Activated T-helper 1 cell treated with anti-CD3 and anti-CD28 coated beads, Interleukin-12 subunit alpha, Interleukin-12 subunit beta, Interleukin-2, Interleukin-4 antibody, amounts not matched to agents 30 ng/mL and 10 ng/mL and 1 ng/mL, durations not matched to agents 14 hours and 24 hours and 36 hours (primary cell): ENCODE results near the gene ERGIC1. TPM values are rescaled to one million over a fixed set of nuclear protein-coding genes. Genes with fewer than 3 reads are reported as not detected.

Source experiments
- DNase-seq: peaks from one replicate; pipeline ENCODE4 v3.0.0; 2021; ENCODE audit warnings: low spot score
- H3K27ac Mint-ChIP-seq: one replicate; pipeline ENCODE4 v1.8.0; 2021; ENCODE audit warnings: mild to moderate bottlenecking, mixed read lengths
- H3K27me3 Mint-ChIP-seq: one replicate; pipeline ENCODE4 v1.8.0; 2022; ENCODE audit warnings: mild to moderate bottlenecking, moderate library complexity, mixed read lengths; ENCODE audit not compliant: insufficient read depth
- H3K36me3 Mint-ChIP-seq: one replicate; pipeline ENCODE4 v1.8.0; 2021; ENCODE audit warnings: low read depth, mixed read lengths
- H3K4me1 Mint-ChIP-seq: one replicate; pipeline ENCODE4 v1.8.0; 2021; ENCODE audit warnings: low read depth, mixed read lengths
- H3K4me3 Mint-ChIP-seq: one replicate; pipeline ENCODE4 v1.8.0; 2021; ENCODE audit warnings: mild to moderate bottlenecking, moderate library complexity, mixed read lengths
- H3K9me3 Mint-ChIP-seq: one replicate; pipeline ENCODE4 v1.8.0; 2021; ENCODE audit warnings: mixed read lengths
- intact Hi-C: fragments of 100-400 bp; cut with micrococcal nuclease; formaldehyde crosslinking; loops from one replicate; pipeline ENCODE4 v1.15.1; 2024
- total RNA-seq: library from RNA; stranded (reverse); gene quantifications from 2 replicates; pipeline ENCODE4 v1.2.3, GENCODE V29; 2022

The ERGIC1 gene
- total RNA-seq, 1 donor from 2014 or later, result 47.4 TPM

DNA sequence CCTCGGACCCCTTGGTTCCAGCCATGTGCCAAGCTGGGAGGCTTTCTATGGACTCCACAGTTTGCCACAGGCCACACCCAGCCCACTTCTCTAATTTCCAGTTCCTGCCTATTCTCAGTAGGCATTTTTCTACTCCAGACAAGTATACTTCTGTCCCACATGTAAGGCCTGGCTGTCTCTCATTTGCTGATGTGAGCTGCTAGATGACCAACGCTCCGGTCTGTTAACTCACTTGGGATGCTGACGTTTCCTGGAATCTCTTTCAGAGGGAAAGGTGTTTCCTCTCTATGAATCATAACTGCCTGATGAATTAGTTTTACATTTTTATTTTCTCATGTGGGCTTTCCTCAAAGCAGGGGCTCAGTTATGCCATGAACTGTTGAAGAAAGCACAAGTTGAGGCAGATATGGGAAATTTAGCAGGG, 36.3 kb downstream of the ERGIC1 start:
- DNase-seq, result no peak
- Mint-ChIP-seq H3K27me3 (no peaks in the 10 kb centered on the region), H3K4me1 (peaks cover 9% of the 10 kb centered on the region), H3K36me3 (no peaks in the 10 kb centered on the region), H3K27ac (no peak overlapping the region), H3K4me3 (no peak overlapping the region), H3K9me3 (no peaks in the 10 kb centered on the region)
- intact Hi-C loops, result no loop called here

DNA sequence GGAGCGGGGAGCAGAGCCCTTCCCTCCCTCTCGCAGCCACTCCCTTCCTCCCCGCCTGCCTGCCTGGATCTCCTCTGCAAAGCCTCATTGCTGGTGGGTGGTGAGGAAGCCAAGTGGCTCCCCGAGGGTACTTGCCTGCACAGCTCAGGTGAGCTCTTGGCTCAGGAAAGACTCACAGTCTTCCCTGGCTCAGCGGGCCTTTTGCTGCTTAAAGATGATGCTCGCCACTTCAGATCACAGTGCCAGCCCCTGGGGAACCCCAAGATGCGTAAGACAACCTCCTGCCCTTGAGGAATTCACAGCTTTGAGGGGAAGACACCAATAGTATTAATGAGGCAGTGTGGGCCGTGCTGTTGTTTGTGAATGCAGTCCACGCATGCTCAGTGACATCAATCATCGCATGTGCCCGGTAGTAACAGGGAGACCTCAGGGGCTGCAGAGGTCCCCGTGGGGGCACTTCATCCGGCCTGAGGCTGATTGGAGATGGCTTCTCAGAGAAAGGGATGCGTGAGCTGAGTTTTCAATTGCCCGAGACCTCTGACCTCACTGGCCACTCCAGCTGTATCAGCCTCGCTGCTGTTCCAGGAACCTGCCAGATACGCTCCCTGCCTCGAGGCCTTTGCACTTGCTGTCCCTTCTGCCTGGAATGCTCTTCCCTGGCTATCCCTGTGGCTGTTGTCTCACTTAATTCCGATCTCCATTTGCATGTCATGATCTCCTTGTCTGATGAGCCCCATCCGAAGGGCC, 36.8 kb downstream of the ERGIC1 start:
- Mint-ChIP-seq H3K9me3 (no peaks in the 10 kb centered on the region), H3K27ac (no peak overlapping the region), H3K36me3 (no peaks in the 10 kb centered on the region), H3K4me3 (no peak overlapping the region), H3K4me1 (peaks cover 9% of the 10 kb centered on the region), H3K27me3 (no peaks in the 10 kb centered on the region)
- intact Hi-C loops, result no loop called here
- DNase-seq, result no peak

DNA sequence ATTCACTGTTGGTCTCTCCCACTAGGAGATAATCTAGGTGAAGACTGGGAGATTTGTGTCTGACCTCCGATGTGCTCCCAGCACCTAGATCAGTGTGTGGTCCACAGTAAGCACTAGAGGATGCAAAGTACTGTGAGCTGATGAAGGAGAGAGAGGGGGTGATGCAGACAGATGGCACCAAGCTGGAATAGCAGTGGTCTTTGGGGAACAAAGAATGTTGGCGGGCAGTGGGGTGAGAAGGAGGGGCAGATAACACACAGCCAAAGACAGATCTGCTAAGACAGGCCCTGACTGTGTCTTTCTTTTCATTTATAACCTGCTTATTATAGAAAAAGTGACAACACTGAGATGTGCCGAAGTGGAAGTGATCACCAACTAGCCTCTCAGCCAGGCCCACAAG, 37.5 kb downstream of the ERGIC1 start:
- peaks cover 9% of the 10 kb centered on the region for H3K4me1 Mint-ChIP-seq
- intact Hi-C loops, result no loop called here
- no peak overlapping the region for H3K27ac Mint-ChIP-seq
- no peak overlapping the region for H3K4me3 Mint-ChIP-seq
- no peaks in the 10 kb centered on the region for H3K9me3 Mint-ChIP-seq
- DNase-seq, result no peak
- H3K27me3 Mint-ChIP-seq, result no peaks in the 10 kb centered on the region
- no peaks in the 10 kb centered on the region for H3K36me3 Mint-ChIP-seq

DNA sequence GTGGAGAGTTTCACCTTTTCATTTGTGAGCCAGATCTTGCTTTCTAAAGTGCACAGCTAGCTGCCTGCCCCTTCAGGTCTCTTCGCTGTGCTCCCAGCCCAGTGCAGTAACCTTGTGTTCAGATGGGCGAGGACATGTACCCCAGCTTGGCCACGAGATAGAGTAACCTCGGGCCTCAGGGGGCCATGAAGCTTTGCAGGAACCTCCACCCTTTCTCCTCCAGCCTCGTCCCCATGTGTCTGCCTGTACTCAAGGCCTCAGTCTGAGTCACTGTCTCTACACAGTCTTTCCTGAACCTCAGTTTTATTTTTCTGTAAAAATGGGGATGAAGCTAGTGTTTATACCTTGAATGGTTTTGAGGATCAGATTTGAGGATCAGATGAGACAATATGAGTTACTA, 37.9 kb downstream of the ERGIC1 start:
- no peak overlapping the region for H3K4me3 Mint-ChIP-seq
- H3K36me3 Mint-ChIP-seq, result no peaks in the 10 kb centered on the region
- intact Hi-C loops, result no loop called here
- H3K4me1 Mint-ChIP-seq, result peaks cover 9% of the 10 kb centered on the region
- no peaks in the 10 kb centered on the region for H3K9me3 Mint-ChIP-seq
- DNase-seq, result no peak
- H3K27me3 Mint-ChIP-seq, result no peaks in the 10 kb centered on the region
- H3K27ac Mint-ChIP-seq, result no peak overlapping the region

DNA sequence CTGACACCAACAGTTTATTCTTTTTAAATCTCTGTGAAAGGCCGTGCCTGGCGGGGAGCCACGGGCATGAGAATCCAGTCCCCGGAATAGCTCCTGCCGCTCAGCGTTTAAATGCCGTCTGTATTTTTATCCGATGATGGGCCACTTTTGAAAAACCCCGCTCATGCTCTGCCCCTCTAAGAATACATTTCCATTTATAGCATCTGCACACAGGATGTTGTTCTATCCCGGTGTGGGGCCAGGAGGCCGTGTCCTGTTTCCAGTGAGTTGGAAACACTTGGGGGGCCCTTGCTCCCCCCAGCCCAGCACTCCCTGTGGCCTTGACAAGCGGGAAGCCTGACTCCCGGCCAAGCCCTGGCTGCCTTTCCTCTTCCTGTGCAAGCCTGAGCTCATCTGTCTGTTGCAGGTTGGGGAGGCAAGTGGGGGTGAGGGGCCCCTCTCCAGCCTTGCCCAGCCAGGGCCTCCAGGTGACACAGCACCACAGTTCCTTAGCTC, 39.0 kb downstream of the ERGIC1 start:
- Mint-ChIP-seq H3K36me3 (no peaks in the 10 kb centered on the region), H3K9me3 (no peaks in the 10 kb centered on the region), H3K4me3 (no peak overlapping the region), H3K27me3 (no peaks in the 10 kb centered on the region), H3K4me1 (peaks cover 9% of the 10 kb centered on the region), H3K27ac (no peak overlapping the region)
- intact Hi-C loops, result no loop called here
- no peak for DNase-seq

DNA sequence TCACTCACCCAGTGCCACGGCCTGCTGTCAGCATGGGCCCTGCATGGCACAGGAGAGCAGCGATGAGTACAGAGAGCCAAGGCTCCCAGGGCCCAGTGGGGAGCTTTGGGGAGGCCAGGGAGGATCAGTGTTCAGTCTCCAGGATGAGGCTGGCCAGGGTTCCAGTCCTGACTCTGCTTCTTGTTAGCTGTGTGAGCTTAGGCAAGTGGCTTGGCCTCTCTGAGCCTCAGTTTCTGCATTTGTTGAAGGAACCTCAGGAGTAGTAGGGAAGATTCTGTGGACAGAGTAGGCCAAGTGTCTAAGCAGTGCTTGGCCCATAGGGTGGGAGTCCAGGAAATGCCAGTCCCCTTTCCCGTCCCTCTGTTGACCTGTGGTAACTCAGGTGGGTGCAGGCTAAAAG, 39.5 kb downstream of the ERGIC1 start:
- Mint-ChIP-seq H3K36me3 (no peaks in the 10 kb centered on the region), H3K9me3 (no peaks in the 10 kb centered on the region), H3K4me3 (no peak overlapping the region), H3K4me1 (peaks cover 5% of the 10 kb centered on the region), H3K27ac (no peak overlapping the region), H3K27me3 (no peaks in the 10 kb centered on the region)
- intact Hi-C loops, result no loop called here
- DNase-seq, result no peak

DNA sequence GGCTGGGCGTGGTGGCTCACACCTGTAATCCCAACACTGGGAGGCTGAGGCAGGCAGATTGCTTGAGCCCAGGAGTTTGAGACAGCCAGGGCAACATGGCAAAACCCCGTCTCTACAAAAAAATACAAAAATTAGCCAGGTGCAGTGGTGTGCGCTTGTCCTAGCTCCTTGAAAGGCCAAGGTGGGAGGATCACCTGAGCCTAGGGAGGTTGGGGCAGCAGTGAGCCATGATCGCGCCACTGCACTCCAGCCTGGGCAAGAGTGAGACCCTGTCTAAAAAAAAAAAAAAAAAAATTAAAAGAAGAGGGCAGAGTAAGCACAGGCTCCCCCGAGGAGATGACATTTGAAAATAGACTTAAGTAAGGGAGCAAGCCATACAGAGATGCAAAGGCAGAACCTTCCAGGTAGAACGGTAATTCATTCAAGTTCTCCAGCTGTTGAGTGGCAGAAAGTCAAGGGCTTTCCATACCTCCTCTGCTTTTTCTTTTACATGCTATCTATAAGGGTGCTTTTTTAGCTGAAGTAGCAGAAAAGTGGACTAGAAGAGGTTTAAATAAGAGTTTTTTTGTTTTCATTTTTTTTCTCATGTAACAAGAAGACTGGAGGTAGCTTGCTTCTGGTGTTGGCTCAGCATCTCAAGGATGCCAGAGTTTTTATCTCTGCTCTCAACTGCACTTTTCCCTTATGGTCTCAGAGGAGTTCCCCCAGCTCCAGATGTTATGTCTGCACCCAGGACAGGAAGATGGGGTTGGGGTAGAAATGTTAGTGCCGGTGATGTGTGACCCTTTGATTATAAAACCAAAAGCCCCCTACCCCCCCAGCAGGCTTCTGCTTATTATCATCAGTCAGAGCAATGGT, 40.8 kb downstream of the ERGIC1 start:
- no peak overlapping the region for H3K27ac Mint-ChIP-seq
- H3K36me3 Mint-ChIP-seq, result no peaks in the 10 kb centered on the region
- DNase-seq, result no peak
- H3K4me1 Mint-ChIP-seq, result no peaks in the 10 kb centered on the region
- no peaks in the 10 kb centered on the region for H3K27me3 Mint-ChIP-seq
- H3K4me3 Mint-ChIP-seq, result no peak overlapping the region
- intact Hi-C loops, result no loop called here
- H3K9me3 Mint-ChIP-seq, result no peaks in the 10 kb centered on the region

DNA sequence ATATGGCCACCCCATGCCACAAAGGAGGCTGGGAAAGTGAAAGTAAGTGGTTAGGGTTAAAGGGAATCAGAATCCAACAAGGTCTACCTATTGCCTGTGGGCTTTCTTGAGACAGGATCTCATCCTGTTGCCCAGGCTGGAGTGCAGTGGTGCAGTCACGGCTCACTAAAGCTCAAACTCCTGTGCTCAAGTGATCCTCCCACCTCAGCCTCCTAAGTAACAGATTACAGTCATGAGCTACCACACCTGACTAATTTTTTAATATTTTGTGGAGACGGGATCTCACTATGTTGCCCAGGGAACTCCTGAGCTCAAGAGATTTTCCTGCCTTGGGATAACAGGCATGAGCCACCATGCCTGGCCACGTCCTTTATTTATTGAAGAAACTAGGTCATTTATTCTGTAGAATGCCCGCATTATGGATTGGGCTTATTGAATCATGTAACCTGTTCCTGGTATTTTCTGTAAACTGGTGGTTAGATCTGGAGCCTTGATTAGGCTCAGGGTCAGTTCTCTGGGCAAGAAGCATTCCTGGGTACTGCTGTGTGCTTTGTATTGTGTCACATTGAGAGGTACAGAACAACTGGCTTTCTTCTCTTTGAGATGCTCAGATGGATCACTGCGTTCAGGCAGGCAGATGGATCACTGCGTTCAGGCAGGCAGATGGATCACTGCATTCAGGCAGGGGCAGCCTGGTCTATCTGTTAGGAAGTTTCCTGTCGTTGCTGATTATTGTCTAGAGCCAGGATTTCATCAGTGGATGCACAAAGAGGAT, 41.6 kb downstream of the ERGIC1 start:
- no peaks in the 10 kb centered on the region for H3K4me1 Mint-ChIP-seq
- no peaks in the 10 kb centered on the region for H3K27me3 Mint-ChIP-seq
- intact Hi-C loops, result no loop called here
- DNase-seq, result no peak
- H3K36me3 Mint-ChIP-seq, result no peaks in the 10 kb centered on the region
- no peaks in the 10 kb centered on the region for H3K9me3 Mint-ChIP-seq
- H3K4me3 Mint-ChIP-seq, result no peak overlapping the region
- no peak overlapping the region for H3K27ac Mint-ChIP-seq

DNA sequence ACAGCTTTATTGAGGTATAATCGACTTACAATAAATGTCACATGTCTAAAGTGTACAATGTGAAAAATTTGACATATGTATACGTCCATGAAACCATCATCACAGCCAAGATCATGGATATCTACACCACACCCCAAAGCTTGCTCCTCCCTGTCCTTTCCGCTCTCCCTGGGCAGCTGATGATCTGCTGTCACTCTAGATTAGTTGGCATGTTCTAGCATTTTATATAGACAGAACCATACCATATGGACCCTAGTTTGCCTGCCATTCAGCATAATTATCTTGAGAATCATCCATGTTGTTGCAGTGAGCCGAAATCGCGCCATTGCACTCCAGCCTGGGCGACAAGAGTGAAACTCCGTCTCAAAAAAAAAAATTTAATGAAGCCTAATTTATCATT, 42.5 kb downstream of the ERGIC1 start:
- intact Hi-C loops, result no loop called here
- H3K9me3 Mint-ChIP-seq, result no peaks in the 10 kb centered on the region
- H3K4me3 Mint-ChIP-seq, result no peak overlapping the region
- H3K27me3 Mint-ChIP-seq, result no peaks in the 10 kb centered on the region
- H3K36me3 Mint-ChIP-seq, result no peaks in the 10 kb centered on the region
- H3K27ac Mint-ChIP-seq, result no peak overlapping the region
- DNase-seq, result no peak
- H3K4me1 Mint-ChIP-seq, result peaks cover 2% of the 10 kb centered on the region

DNA sequence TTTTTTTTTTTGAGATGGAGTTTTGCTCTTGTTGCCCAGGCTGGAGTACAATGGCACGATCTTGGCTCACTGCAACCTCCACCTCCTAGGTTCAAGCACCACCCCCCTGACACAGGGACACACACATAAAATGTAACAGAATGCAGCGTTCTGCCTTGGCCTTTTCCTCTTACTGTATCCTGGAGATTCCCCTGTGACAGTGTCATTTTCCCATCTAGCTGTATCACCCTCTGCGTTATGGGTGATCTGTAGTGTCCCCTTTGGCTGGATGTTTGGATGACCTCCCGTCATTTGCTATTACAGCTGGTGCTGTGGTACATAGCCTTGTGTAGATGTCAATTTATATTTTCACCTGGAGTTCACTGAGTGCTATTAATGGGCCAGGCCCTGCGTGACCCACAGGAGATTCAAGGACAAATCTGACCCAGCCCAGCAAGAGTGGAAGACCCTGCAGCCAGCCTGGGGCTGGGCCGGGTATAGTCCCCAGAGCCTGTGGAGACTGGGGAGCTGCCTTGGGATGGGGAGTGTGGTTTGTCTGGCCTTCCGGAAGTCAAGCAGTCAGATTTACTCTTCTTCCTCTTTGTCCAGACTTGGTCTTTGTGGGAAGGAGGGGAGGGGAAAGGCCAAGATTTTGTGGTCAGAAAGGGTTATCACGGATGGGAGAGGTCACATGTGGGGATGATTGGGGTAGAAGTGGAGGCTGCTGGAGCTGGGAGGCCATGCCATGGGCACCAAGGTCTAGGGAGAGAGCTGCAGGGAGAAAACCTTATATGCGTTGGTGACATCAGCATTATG, 43.6 kb downstream of the ERGIC1 start:
- no peak overlapping the region for H3K27ac Mint-ChIP-seq
- no peaks in the 10 kb centered on the region for H3K27me3 Mint-ChIP-seq
- peaks cover 2% of the 10 kb centered on the region for H3K36me3 Mint-ChIP-seq
- intact Hi-C loops, result no loop called here
- H3K4me3 Mint-ChIP-seq, result no peak overlapping the region
- DNase-seq, result no peak
- peaks cover 7% of the 10 kb centered on the region for H3K4me1 Mint-ChIP-seq
- no peaks in the 10 kb centered on the region for H3K9me3 Mint-ChIP-seq

DNA sequence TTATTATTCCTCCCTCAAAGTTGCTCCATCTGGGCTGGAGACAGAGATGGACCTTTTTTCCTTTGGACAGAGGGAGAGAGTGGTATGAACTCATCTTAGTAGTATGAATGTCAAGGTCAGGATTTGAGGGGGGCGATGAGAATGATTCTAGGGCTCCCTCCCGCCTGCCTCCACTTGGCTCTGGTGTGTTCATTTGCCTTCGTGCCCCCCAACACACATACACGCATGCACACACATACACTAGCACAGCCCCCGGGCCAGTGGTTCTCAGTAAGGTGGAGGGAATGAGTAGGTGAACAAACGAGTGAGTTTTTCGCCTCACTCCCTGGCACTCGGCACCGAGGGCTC, 44.5 kb downstream of the ERGIC1 start:
- DNase-seq, result no peak
- Mint-ChIP-seq H3K9me3 (no peaks in the 10 kb centered on the region), H3K4me1 (peaks cover 7% of the 10 kb centered on the region), H3K4me3 (no peak overlapping the region), H3K27ac (no peak overlapping the region), H3K36me3 (peaks cover 2% of the 10 kb centered on the region), H3K27me3 (no peaks in the 10 kb centered on the region)
- intact Hi-C loops, result no loop called here

DNA sequence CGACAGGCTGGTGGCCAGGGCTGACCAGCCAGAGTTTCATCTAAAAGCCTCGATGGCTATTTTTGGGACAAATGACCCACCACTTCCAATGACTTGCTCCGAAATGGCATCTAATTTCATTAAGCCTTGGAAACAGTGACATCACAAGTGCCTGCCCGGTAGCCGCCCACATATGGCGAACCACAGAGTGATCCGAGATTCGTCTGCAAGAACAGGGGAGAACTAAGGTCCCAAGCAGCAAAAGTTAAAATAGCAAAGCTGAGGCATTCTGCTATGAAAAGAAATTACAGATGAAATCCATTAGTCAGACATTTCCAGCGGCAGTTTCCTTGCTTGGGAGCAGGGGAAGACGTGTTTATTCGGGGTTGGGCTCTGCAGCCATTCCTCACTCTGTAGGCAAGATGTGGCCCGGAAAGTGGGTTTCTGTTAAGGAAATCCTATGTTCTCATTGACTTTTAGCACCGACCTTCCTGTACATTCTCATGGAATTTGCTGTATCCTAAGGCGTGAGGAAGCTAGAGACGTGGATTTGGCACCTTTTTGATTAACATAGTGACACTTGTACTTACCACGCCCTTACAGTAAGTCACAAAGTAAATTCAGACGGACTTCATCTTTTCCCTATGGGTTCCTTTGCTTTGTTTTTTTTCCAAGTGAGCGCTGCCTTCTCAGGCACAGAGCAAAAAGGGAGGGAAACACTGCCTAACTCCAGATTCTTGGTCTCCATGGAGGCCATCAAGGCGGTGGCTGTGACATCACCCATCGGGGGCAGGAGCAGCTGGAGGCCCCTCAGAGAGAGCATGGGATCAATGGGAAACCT, 45.1 kb downstream of the ERGIC1 start:
- H3K4me3 Mint-ChIP-seq, result no peak overlapping the region
- intact Hi-C loops, result no loop called here
- no peaks in the 10 kb centered on the region for H3K9me3 Mint-ChIP-seq
- peaks cover 2% of the 10 kb centered on the region for H3K36me3 Mint-ChIP-seq
- no peak overlapping the region for H3K27ac Mint-ChIP-seq
- H3K4me1 Mint-ChIP-seq, result peaks cover 7% of the 10 kb centered on the region
- H3K27me3 Mint-ChIP-seq, result no peaks in the 10 kb centered on the region
- DNase-seq, result no peak
